Heart right ventricle (tissue), 16 donors: Measurements from ENCODE around the gene CD86. TPM values are rescaled to one million over a fixed set of nuclear protein-coding genes. Genes with fewer than 3 reads are reported as not detected.
A peak's percentile ranks its signal among the peaks of the same experiment; 100 is the strongest.

Experiments used
- ATAC-seq, 8 donors: fragments of 200-7000 bp; cut with Tn5 transposase; one replicate each; pipeline ENCODE4 v1.9.1; 2020; ENCODE audit warnings: mild to moderate bottlenecking in 8 of 8, moderate library complexity in 8 of 8, moderate number of reproducible peaks in 1 of 8
- DNase-seq, 2 donors: peaks; one replicate each; pipeline ENCODE4 v3.0.0-alpha.2; 2020
- H3K27ac ChIP-seq, 10 donors: fragments of 200-600 bp; sonication (generic) in 2 of 10; one replicate each; pipeline versions ENCODE4 v1.5.0 to v1.8.0; 2020 to 2022; ENCODE audit warnings: mild to moderate bottlenecking in 3 of 10
- H3K27me3 ChIP-seq, 7 donors: fragments of 200-600 bp; one replicate each; pipeline ENCODE4 v1.8.0; 2021 to 2022; ENCODE audit warnings: mild to moderate bottlenecking in 2 of 7
- H3K36me3 ChIP-seq, 9 donors: fragments of 200-600 bp; sonication (generic) in 1 of 9; one replicate each; pipeline versions ENCODE4 v1.5.0 to v1.8.0; 2020 to 2022; ENCODE audit warnings: mild to moderate bottlenecking in 2 of 9
- H3K4me1 ChIP-seq, 9 donors: fragments of 200-600 bp; sonication (generic) in 1 of 9; one replicate each; pipeline versions ENCODE4 v1.5.0 to v1.8.0; 2020 to 2022; ENCODE audit warnings: mild to moderate bottlenecking in 4 of 9
- H3K4me3 ChIP-seq, 10 donors: fragments of 200-600 bp; sonication (generic) in 2 of 10; one replicate each; pipeline versions ENCODE4 v1.5.0 to v1.8.0; 2020 to 2022; ENCODE audit warnings: mild to moderate bottlenecking in 7 of 10, moderate library complexity in 2 of 10
- H3K9me3 ChIP-seq, 11 donors: fragments of 200-600 bp in 10 of 11; sonication (generic) in 2 of 11; one replicate each; pipeline versions ENCODE4 v1.5.0 to v1.8.0; 2013 to 2022; ENCODE audit warnings: mild to moderate bottlenecking in 2 of 11, control low read depth in 1 of 11, moderate library complexity in 1 of 11
- WGBS, 2 donors: extraction: QIAGEN DNeasy Blood & Tissue Kit; methylation state at CpG; one replicate each; pipeline ENCODE4 v1.1.7; 2013; ENCODE audit warnings: inconsistent platforms in 1 of 2; 5-methylcytosine and 5-hydroxymethylcytosine counted together
- intact Hi-C, 10 donors: fragments of 100-400 bp; cut with DNase I; formaldehyde crosslinking; loops; one replicate each; pipeline versions ENCODE4 v1.11.1 to v1.14.2; 2022
- polyA plus RNA-seq, 2 donors: library from polyadenylated mRNA; stranded (reverse); fragments of 200-250 nt; gene quantifications; one replicate each; pipeline ENCODE4 v1.2.3, GENCODE V29; 2013
- total RNA-seq, 10 donors: library from RNA; stranded (reverse); fragmentation: NEBNext Ultra II Directional in 3 of 10; extraction: Animal tissue kit (Norgen Biotek cat#: 25700) in 3 of 10; gene quantifications; one replicate each; pipeline versions ENCODE4 v1.2.1 to v1.2.4, GENCODE V29; 2021 to 2023
- TF ChIP-seq, protein P1 (sequence below), 9 donors: fragments of 200-600 bp; sonication (generic) in 2 of 9; IDR thresholded peaks; one replicate each; pipeline versions ENCODE4 v1.5.0 to v1.8.0; 2021 to 2022; ENCODE audit warnings: antibody characterized with exemption in 9 of 9, mild to moderate bottlenecking in 5 of 9, moderate library complexity in 1 of 9
- donor health status: Arrhythmogenic right ventricular cardiomyopathy.
- donor health status: ischemic (EF 13 %, LVEDD 7.1; RV severe dilation, severe dysfunction).
- donor health status: healthy with polysubstance abuse.
- donor health status: DM: no; HTN: yes; CAD: no.
- donor health status: DM: no; HTN: no; CAD: no.
- donor health status: ischemic (EF 25% LVEDD 6.9; RV normal size, moderate dysfunction).
- donor health status: ischemic (EF 25% LVEDD 5.7; RV mildly dilated, moderate dysfunction).
- donor health status: healthy.
- donor health status: DM: yes; HTN: yes; CAD: no.
- donor health status: Ischemic cardiomyopathy.
- donor health status: ischemic (EF 35%, LVEDD 5.7; RV mildly dilated, moderate dysfunction).
- donor health status: nonischemic (EF 11% LVEDD 7.7; RV severe dilation, severe dysfunction).
- donor health status: DM: yes; HTN: yes; CAD: no.
- donor health status: PGD.
- donor health status: ischemic (EF 29% LVEDD 5.4; RV normal size, mild dysfunction).
- donor health status: nonischemic (EF 23%, LVEDD 6.1; RV moderate dilation, normal function).

The CD86 gene
- total and polyA plus RNA-seq, 12 donors = 0.64 to 14.7 (median 1.4) TPM

DNA sequence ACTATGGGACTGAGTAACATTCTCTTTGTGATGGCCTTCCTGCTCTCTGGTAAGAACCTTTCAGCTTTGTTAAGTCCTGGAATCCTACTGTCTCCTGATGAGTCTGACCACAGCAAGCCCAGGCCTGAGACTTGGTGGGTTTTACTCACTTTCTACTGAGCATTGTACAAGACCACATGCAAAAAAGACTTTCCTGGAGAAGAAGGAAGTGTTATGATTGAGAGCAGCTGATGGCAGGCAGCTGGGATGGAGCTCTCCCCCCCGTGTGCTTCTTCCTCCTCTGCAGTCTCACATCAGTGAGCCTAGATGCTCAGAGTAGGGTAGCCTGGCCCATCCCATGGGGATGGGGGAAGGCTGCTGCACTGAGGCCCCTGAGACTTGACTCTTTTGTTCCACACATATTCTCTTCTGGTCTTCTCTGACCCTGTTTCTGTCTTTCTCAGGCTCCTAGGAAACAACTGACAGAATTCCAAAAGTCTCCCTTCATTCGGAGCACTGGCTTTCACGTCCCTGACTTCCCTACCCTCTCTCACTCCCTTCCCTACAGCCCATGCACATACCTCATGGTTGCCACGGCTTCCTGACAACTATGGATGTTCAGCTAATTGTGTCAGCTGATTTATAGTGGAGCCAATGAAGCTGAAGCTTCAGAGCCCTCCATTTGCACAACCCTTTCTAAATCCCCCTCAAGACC, 36.6 kb downstream of the CD86 start:
- Histone ChIP-seq H3K4me3 (no peak overlapping the region), H3K36me3 (peaks cover 0 to 9% (median 0%) of the 10 kb centered on the region in 9 donors), H3K4me1 (peaks cover 0 to 16% (median 0%) of the 10 kb centered on the region in 9 donors), H3K27ac (peak overlapping the region in 1 of 10 donors; percentile 26), H3K27me3 (peaks cover 0 to 7% (median 0%) of the 10 kb centered on the region in 7 donors), H3K9me3 (no peaks in the 10 kb centered on the region)
- DNase-seq (no peak), ATAC-seq (peak in 6 of 8 donors; percentile 49 to 77 (median 60))
- intact Hi-C loops = loop anchor here in 1 of 10 donors (10.0 kb wide), 1 partner anchor 1073 kb away; no protein-coding TSS in a partner anchor
- WGBS, 2 donors = 59 to 68% methylated on average over 4 of the region's 4 CpGs
- TF ChIP-seq, protein P1, sequence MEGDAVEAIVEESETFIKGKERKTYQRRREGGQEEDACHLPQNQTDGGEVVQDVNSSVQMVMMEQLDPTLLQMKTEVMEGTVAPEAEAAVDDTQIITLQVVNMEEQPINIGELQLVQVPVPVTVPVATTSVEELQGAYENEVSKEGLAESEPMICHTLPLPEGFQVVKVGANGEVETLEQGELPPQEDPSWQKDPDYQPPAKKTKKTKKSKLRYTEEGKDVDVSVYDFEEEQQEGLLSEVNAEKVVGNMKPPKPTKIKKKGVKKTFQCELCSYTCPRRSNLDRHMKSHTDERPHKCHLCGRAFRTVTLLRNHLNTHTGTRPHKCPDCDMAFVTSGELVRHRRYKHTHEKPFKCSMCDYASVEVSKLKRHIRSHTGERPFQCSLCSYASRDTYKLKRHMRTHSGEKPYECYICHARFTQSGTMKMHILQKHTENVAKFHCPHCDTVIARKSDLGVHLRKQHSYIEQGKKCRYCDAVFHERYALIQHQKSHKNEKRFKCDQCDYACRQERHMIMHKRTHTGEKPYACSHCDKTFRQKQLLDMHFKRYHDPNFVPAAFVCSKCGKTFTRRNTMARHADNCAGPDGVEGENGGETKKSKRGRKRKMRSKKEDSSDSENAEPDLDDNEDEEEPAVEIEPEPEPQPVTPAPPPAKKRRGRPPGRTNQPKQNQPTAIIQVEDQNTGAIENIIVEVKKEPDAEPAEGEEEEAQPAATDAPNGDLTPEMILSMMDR (IDR thresholded peaks at IDR 0.05) = no peak

DNA sequence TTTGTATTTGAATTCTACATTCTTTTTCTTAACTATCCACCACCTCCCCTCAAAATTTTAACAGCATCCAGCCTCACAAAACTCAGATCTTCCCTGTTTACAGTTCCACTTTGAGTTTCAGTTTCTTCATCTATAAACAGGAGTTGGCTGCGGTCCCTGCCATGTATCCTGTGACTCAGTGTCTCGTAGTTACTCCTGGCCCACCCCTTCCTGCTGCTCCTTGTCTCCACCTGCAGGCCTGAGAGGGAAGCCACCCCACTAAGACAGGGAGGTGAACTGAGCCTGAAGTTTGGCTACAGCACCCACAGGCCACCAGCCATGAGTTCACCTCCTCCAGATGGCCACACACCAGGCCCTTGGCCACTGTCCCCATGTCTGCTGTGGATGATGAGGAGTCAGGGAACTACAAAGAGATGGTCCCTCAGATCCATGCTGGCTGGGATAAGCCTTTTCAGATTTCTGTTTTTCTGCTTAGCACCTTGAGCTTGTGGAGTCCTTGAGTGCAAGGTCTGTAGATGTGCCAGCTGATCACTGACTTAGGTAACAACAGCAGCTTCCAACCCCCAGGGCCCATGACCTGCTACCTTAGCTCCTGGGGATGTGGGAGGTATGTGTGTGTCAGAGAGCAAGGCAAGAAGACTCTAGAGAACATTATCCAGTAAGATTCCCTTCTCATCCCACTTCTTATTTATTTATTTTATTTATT, 37.5 kb downstream of the CD86 start:
- H3K27me3 ChIP-seq = peaks cover 0 to 7% (median 0%) of the 10 kb centered on the region in 7 donors
- peaks cover 0 to 16% (median 0%) of the 10 kb centered on the region in 9 donors for H3K4me1 ChIP-seq
- ATAC-seq = peak in 4 of 8 donors; percentile 40 to 55 (median 46)
- TF ChIP-seq, protein P1 (IDR thresholded peaks at IDR 0.05) = peak in 3 of 9 donors; percentile 12 to 61 (median 25)
- WGBS, 2 donors = 56 to 66% methylated on average over 2 of the region's 2 CpGs
- peak; percentile 13 to 15 for DNase-seq
- no peaks in the 10 kb centered on the region for H3K9me3 ChIP-seq
- H3K27ac ChIP-seq = peak overlapping the region in 1 of 10 donors; percentile 26
- intact Hi-C loops = loop anchor here in 1 of 10 donors (10.0 kb wide), 1 partner anchor 1072 kb away; no protein-coding TSS in a partner anchor
- H3K36me3 ChIP-seq = peaks cover 0 to 9% (median 0%) of the 10 kb centered on the region in 9 donors
- no peak overlapping the region for H3K4me3 ChIP-seq

DNA sequence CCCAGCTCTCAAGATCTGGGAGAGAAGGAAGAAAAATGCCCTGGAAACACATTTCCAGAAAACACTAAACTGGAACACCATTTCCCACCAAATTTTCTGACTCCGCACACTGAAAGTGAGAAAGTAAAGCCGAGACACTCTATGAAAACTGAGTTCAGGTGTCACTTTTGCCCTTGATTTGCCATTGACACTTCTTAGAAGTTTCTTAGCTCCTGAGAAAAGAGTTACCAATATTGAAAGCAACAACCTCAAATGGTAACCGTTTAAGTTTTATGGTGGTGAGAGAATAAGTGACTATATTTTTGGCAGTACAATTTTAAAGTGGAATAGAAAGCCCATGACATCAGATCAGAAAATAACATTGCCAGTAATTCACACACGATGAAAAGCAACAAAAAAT, 39.0 kb downstream of the CD86 start:
- Histone ChIP-seq H3K4me3 (no peak overlapping the region), H3K9me3 (no peaks in the 10 kb centered on the region), H3K4me1 (peaks cover 0 to 16% (median 0%) of the 10 kb centered on the region in 9 donors), H3K27ac (no peak overlapping the region), H3K27me3 (peaks cover 0 to 12% (median 0%) of the 10 kb centered on the region in 7 donors), H3K36me3 (peaks cover 0 to 9% (median 0%) of the 10 kb centered on the region in 9 donors)
- ATAC-seq (no peak), DNase-seq (no peak)
- intact Hi-C loops = loop anchor here in 1 of 10 donors (10.0 kb wide), 1 partner anchor 1071 kb away; no protein-coding TSS in a partner anchor
- 84 to 86% methylated on average over 4 of the region's 4 CpGs for WGBS, 2 donors
- TF ChIP-seq, protein P1 (IDR thresholded peaks at IDR 0.05) = no peak

DNA sequence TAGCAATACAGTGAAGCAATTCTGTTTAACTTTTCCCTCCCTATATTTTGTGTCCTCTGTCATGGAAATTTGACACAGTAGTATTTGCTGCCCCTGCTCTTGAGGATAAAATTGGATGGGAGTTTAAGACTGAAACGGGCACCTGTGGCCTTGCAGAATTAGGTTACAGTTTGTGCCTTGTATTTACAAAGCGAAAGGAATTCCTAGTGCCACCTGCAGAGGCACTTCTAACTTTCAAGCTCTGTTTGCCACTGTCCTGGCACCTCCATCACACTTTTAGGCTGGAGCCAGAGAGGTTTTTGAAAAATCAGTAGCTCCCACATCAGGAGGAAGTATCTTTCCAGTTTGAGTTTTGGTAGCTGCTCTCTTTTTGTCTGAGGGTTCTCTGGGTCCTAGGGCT, 39.5 kb downstream of the CD86 start:
- WGBS, 2 donors = 80 to 83% methylated on average over 2 of the region's 2 CpGs
- DNase-seq (no peak), ATAC-seq (no peak)
- Histone ChIP-seq H3K9me3 (no peaks in the 10 kb centered on the region), H3K27ac (no peak overlapping the region), H3K27me3 (peaks cover 0 to 12% (median 0%) of the 10 kb centered on the region in 7 donors), H3K4me1 (peaks cover 0 to 16% (median 0%) of the 10 kb centered on the region in 9 donors), H3K36me3 (peaks cover 0 to 9% (median 0%) of the 10 kb centered on the region in 9 donors), H3K4me3 (no peak overlapping the region)
- TF ChIP-seq, protein P1 (IDR thresholded peaks at IDR 0.05) = no peak
- intact Hi-C loops = loop anchor here in 1 of 10 donors (10.0 kb wide), 1 partner anchor 1070 kb away; no protein-coding TSS in a partner anchor
